GM18870 (cell line): ENCODE data around the gene ATF6.
"Not testable (repeated sequence)": the region's sequence is repeated elsewhere in the genome, so short reads cannot be mapped to it uniquely, and the experiment has no call there.

ENCODE experiments used
- ATAC-seq: cut with Tn5 transposase; IDR thresholded peaks from one replicate; pipeline ENCODE4 v1.9.1; 2021; ENCODE audit warnings: moderate library complexity; ENCODE audit not compliant: unreplicated experiment

Gene ATF6, protein sequence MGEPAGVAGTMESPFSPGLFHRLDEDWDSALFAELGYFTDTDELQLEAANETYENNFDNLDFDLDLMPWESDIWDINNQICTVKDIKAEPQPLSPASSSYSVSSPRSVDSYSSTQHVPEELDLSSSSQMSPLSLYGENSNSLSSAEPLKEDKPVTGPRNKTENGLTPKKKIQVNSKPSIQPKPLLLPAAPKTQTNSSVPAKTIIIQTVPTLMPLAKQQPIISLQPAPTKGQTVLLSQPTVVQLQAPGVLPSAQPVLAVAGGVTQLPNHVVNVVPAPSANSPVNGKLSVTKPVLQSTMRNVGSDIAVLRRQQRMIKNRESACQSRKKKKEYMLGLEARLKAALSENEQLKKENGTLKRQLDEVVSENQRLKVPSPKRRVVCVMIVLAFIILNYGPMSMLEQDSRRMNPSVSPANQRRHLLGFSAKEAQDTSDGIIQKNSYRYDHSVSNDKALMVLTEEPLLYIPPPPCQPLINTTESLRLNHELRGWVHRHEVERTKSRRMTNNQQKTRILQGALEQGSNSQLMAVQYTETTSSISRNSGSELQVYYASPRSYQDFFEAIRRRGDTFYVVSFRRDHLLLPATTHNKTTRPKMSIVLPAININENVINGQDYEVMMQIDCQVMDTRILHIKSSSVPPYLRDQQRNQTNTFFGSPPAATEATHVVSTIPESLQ

GRCh38 chr1:161766102-161766981, at the start of gene ATF6:
Gene ATF6 (plus strand): TSS chr1:161766320. CDS start chr1:161766361, 41 bp downstream.
- ATAC-seq = peak; percentile 45

DNA sequence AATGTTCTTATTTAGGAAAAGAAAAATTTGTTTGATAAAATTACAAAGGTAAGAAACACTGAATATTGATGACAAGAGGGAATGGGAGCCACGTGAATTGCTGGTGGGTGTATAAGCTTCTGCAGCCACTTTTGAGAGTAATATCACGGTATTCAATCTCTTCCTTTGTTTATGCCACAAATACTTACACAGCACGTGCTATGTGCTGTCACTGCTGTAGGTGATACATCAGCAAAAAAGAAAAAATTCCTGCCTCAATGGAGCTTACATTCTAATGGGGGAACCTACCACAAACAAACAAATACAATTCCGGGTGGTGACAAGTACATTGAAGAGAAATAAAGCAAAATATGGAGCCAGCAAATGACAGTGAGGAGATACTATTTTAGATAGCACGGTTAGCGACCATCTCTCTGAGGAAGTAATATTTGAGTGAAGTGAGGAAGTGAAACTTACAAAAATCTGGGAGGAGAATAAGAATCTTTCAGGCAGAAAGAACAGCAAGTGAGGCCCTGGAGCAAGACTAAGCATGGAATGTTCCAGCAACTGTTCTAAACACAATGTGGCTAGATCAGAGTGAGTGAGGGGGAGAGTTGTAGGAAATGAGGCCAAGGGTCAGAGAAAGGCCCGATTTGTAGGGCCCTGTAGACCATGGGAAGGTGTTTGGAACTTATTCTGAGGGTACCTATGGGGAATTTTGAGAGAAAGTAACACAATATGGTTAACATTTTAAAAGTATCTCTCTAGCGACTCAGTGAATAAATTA, 47.4 kb upstream of the ATF6 start:
- peak; percentile 63 for ATAC-seq

DNA sequence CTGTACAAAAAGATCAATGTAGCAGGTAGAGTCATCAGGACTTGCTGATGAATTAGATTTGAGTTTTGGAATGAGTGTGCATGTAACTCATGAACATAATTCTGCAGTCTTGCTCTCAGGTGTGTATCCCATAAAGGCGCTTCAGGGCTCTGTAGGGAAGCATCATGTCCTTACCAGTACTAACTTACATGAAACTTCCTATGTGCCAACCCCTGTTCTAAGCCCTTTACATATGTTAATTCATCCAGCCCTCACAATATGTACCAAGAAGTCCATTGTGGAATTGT, 46.9 kb upstream of the ATF6 start:
- peak; percentile 33 for ATAC-seq

DNA sequence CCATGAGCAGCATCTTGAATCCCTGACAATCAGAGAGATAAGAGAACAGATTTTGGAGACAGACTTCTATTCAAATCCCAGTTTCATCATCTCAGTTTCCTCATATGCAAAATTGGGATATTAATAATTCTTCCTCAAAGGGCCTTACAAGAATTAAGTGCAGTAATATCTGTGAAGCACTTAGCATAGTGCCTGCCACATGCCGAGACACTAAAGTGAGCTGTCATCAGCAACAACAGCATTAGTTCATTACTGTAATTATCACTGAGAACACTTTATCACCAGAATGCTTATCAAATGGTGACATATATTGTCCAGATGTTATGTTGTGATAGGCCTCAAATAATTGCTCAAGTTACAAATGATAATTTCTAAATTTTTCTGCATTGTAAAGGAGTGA, 45.7 kb upstream of the ATF6 start:
- ATAC-seq = no peak

GRCh38 chr1:161720956-161721737, 45.0 kb upstream of the ATF6 start, which contains the start of gene FCRLB:
Gene FCRLB (plus strand): TSS chr1:161721544. CDS start chr1:161722673, 1,129 bp downstream.
- no peak for ATAC-seq

DNA sequence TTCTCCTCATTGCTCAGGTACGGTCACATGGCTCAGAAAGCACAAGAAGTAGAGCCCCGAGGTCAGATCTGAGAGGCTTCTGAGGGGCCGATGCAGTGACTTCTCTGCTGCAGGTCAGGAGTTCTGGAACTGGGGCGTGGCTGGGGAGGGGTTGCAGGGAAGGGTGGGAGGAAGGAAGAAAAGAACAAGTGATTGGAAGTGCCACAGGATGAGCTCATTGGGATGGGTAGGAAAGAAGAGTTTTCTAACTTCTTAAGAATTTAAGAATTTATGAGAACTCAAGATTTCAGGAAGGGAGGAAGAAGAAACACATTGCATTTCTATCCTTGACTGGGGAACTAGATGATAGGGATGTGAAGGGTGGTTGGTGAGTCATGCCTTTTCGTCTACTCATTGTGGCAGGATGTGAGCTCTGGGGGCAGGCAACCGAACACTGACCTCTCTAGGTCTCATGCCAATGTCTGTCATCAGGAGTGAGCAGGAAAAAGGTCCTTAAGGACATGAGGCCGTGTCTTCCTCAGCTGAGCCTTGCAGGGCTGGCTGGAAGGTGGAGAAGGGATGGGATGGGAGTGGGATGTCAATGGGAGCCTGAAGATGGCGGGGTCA, 44.3 kb upstream of the ATF6 start:
- no peak for ATAC-seq

GRCh38 chr1:161722406-161722805, 43.7 kb upstream of the ATF6 start:
- no peak for ATAC-seq

DNA sequence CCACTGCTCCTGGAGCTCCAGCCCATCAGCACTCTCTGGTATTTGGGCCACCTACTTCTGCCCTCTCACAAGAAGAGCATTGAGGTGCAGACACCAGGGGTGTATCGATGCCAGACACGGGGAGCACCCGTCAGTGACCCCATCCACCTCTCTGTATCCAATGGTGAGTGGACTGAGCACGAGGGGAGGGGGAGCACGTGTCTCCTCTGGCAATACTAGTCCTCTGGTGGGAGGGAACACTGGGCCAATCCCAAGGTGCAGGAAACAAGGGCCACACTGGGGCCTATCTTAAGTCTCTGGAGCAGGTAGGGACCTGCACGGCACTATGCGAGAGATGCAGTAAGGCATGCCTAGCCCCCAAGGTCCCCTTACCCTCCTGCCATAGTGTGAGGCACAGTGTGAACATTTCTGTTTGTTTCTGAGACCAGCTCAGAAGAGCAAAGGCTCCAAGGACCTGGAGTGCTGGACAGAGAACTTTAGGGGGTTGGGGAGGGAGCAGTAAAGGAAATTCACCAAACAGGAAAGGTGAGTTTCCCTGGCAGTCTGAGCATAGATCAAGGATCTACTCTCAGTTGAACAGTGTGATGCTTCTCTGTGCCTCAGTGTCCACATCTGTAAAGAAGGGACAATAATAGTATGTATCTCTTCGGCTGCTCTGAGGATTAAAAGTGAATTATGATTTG, 42.5 kb upstream of the ATF6 start:
- no peak for ATAC-seq

GRCh38 chr1:161725258-161725907, 40.7 kb upstream of the ATF6 start:
- ATAC-seq = not testable (repeated sequence)

GRCh38 chr1:161725908-161726472, 40.1 kb upstream of the ATF6 start:
- no peak for ATAC-seq

- no peak for ATAC-seq
Observed at GRCh38 chr1:161726473-161727255, 39.5 kb upstream of the ATF6 start.

DNA sequence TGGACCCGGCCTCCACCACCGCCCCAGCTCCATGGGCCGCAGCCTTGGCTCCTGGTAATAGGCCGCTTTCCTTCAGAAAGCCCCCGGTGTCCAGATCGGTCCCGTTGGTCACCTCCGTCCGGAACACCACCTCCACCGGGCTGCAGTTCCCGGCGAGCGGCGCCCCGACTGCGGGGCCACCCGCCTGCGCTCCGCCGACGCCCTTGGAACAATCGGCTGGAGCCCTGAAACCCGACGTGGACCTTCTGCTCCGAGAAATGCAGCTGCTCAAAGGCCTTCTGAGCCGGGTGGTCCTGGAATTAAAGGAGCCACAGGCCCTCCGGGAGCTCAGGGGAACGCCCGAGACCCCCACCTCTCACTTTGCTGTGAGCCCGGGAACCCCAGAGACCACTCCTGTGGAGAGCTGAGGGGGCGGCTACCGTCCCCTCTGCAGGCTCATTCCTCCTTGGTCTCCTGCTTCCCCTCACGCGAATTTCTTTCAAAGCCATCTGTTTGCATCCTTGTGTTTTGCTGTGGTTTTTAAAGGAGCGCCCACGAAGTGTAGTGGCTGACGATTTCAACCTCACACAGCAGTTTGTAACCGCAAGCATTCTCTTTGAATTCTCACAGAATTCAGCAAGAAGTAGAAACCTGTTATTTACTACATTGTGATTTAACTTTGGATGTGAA, 38.7 kb upstream of the ATF6 start:
- ATAC-seq = no peak

DNA sequence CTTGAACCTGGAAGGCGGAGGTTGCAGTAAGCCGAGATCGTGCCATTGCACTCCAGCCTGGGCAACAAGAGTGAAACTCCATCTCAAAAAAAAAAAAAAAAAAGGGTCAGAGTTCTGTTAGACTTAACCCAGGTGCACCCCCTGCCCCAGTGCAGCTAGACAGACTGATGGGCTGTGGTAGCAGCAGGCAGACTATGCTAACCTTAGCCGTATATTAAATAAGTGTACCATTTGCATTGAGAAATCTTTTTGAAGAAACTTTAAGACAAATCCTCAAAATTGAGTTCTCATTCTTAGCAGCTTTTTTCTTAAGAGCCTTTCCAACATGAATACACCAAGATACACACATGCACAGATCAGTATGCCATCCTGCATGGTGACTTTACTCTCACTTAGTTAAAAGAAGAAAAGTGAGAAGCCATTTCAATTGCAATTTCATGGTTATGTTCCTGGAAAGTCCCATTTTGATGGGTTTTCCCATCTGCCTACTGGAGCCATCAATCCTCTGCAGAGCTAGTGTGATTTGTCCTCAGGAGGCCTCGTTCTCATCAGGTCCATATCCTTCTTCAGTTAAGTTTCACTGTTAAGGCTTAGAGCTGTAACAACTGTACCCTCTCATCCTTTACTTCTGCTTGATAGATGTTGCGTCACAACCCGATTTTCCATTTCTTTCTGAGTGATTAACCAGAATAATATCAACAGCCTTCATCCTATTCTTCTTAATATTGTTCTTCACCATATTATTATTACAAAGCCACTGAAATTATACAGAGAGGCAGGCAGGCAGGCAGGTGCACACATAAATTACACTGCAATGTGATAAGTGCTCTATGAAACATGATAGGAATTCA, 37.5 kb upstream of the ATF6 start:
- ATAC-seq = no peak

- no peak for ATAC-seq
Observed at GRCh38 chr1:161730050-161730564, 36.0 kb upstream of the ATF6 start.

GRCh38 chr1:161731241-161731640, 34.9 kb upstream of the ATF6 start:
- ATAC-seq = no peak
